Measurements from ENCODE around the gene ARHGEF17. TPM values are rescaled to one million over a fixed set of nuclear protein-coding genes. Genes with fewer than 3 reads are reported as not detected.

Gene ARHGEF17
- total RNA-seq, 1 experiment from 2014 or later: 24.0 TPM

GRCh38 chr11:73360743-73361369, 52.8 kb downstream of the ARHGEF17 start:
- H3K27me3 ChIP-seq (replicated peaks; ENCODE audit: insufficient read depth, low read depth, low read length, poor library complexity): no peaks in the 10 kb centered on the region
- BruUV-seq (replicated peaks): no TSS peak
- no peaks in the 10 kb centered on the region for H3K4me1 ChIP-seq (ENCODE audit: insufficient read depth, low read length, poor library complexity, severe bottlenecking)
- H3K36me3 ChIP-seq (ENCODE audit: insufficient read depth, low read length, poor library complexity, severe bottlenecking): peaks cover 16% of the 10 kb centered on the region
- TF ChIP-seq EZH2 (IDR thresholded peaks at IDR 0.05; ENCODE audit: borderline replicate concordance, low read depth, low read length, poor library complexity, severe bottlenecking) (no peak), CTCF (conservative IDR thresholded peaks at IDR 0.05; ENCODE audit: low read depth, low read length) (no peak)
- no peak overlapping the region for H3K27ac ChIP-seq (ENCODE audit: low read depth, low read length, poor library complexity, severe bottlenecking)
- CTCF ChIA-PET: interaction anchor here (0.6 to 1.3 kb wide), 7 partner anchors 8 to 238 kb away, joined by 3 to 21 read pairs (median 3); partner anchors contain the start of gene FAM168A
- POLR2A ChIA-PET (ENCODE audit: low non-redundant PET): no interaction called here
- no peaks in the 10 kb centered on the region for H3K9me3 ChIP-seq (ENCODE audit: low read depth, low read length, poor library complexity, severe bottlenecking)
- intact Hi-C loops (cut with micrococcal nuclease; ENCODE audit: unreplicated experiment): no loop called here
- DNase-seq (ENCODE audit: low spot score): no peak
- H3K4me3 ChIP-seq (ENCODE audit: low read depth, low read length, poor library complexity, severe bottlenecking): no peak overlapping the region

- no TSS peak for BruUV-seq (replicated peaks)
- Histone ChIP-seq H3K27me3 (replicated peaks; ENCODE audit: insufficient read depth, low read depth, low read length, poor library complexity) (no peaks in the 10 kb centered on the region), H3K9me3 (ENCODE audit: low read depth, low read length, poor library complexity, severe bottlenecking) (no peaks in the 10 kb centered on the region), H3K27ac (ENCODE audit: low read depth, low read length, poor library complexity, severe bottlenecking) (no peak overlapping the region), H3K4me3 (ENCODE audit: low read depth, low read length, poor library complexity, severe bottlenecking) (no peak overlapping the region), H3K36me3 (ENCODE audit: insufficient read depth, low read length, poor library complexity, severe bottlenecking) (peaks cover 16% of the 10 kb centered on the region), H3K4me1 (ENCODE audit: insufficient read depth, low read length, poor library complexity, severe bottlenecking) (no peaks in the 10 kb centered on the region)
- intact Hi-C loops (cut with micrococcal nuclease; ENCODE audit: unreplicated experiment): no loop called here
- TF ChIP-seq CTCF (conservative IDR thresholded peaks at IDR 0.05; ENCODE audit: low read depth, low read length) (no peak), EZH2 (IDR thresholded peaks at IDR 0.05; ENCODE audit: borderline replicate concordance, low read depth, low read length, poor library complexity, severe bottlenecking) (no peak)
- ChIA-PET CTCF (no interaction called here), POLR2A (ENCODE audit: low non-redundant PET) (no interaction called here)
- no peak for DNase-seq (ENCODE audit: low spot score)
Observed at GRCh38 chr11:73361953-73362776, 54.1 kb downstream of the ARHGEF17 start.

GRCh38 chr11:73363147-73363546, 55.1 kb downstream of the ARHGEF17 start:
- H3K36me3 ChIP-seq (ENCODE audit: insufficient read depth, low read length, poor library complexity, severe bottlenecking): peaks cover 16% of the 10 kb centered on the region
- TF ChIP-seq EZH2 (IDR thresholded peaks at IDR 0.05; ENCODE audit: borderline replicate concordance, low read depth, low read length, poor library complexity, severe bottlenecking) (no peak), CTCF (conservative IDR thresholded peaks at IDR 0.05; ENCODE audit: low read depth, low read length) (no peak)
- H3K4me1 ChIP-seq (ENCODE audit: insufficient read depth, low read length, poor library complexity, severe bottlenecking): no peaks in the 10 kb centered on the region
- H3K9me3 ChIP-seq (ENCODE audit: low read depth, low read length, poor library complexity, severe bottlenecking): no peaks in the 10 kb centered on the region
- no peaks in the 10 kb centered on the region for H3K27me3 ChIP-seq (replicated peaks; ENCODE audit: insufficient read depth, low read depth, low read length, poor library complexity)
- H3K4me3 ChIP-seq (ENCODE audit: low read depth, low read length, poor library complexity, severe bottlenecking): no peak overlapping the region
- no peak for DNase-seq (ENCODE audit: low spot score)
- BruUV-seq (replicated peaks): no TSS peak
- ChIA-PET POLR2A (ENCODE audit: low non-redundant PET) (no interaction called here), CTCF (interaction anchor here (1.4 kb wide), 1 partner anchor 12 kb away, joined by 6 read pairs; no protein-coding TSS in a partner anchor)
- H3K27ac ChIP-seq (ENCODE audit: low read depth, low read length, poor library complexity, severe bottlenecking): no peak overlapping the region
- intact Hi-C loops (cut with micrococcal nuclease; ENCODE audit: unreplicated experiment): no loop called here

Data from A673 (cell line).